Frontal cortex (tissue), 4 donors: ENCODE measurements around the gene FH. TPM values are rescaled to one million over a fixed set of nuclear protein-coding genes. Genes with fewer than 3 reads are reported as not detected.

Experiments
- DNase-seq, 2 donors: peaks; one replicate each; pipeline ENCODE4 v3.0.0; 2012; ENCODE audit warnings: low spot score in 2 of 2
- FAIRE-seq: peaks from 2 replicates; lab custom pipeline; 2012; peaks lifted over from hg19 to GRCh38; lab: Jason Lieb, UNC
- total RNA-seq: library from RNA; depleted of rRNA; stranded (reverse); fragments of >200 nt; gene quantifications from one replicate; pipeline ENCODE4 v1.2.3, GENCODE V29; 2014
- donor health status: control.
- donor health status: control.
- donor health status: control.

The FH gene
- total RNA-seq, 1 donor from 2014 or later, result 53.0 TPM

- DNase-seq, result no peak
- FAIRE-seq, result no peak
These were observed 7.6 kb upstream of the FH start for GRCh38 chr1:241527146-241527545.

- FAIRE-seq, result no peak
- no peak for DNase-seq
These were observed 5.5 kb upstream of the FH start for GRCh38 chr1:241525026-241525425.

GRCh38 chr1:241521718-241522117 lies 2.2 kb upstream of the FH start:
- FAIRE-seq (no peak), DNase-seq (no peak)

GRCh38 chr1:241520080-241520465 lies 518 bp upstream of the FH start:
- peak; percentile 31 for FAIRE-seq
- DNase-seq, result no peak

- FAIRE-seq (no peak), DNase-seq (no peak)
These were observed 863 bp downstream of the FH start for GRCh38 chr1:241518476-241519307.

GRCh38 chr1:241513378-241513777 lies 6.2 kb downstream of the FH start:
- DNase-seq (no peak), FAIRE-seq (no peak)

GRCh38 chr1:241507189-241507863 lies 12.2 kb downstream of the FH start:
- FAIRE-seq, result no peak
- DNase-seq, result no peak

- FAIRE-seq (no peak), DNase-seq (no peak)
These were observed 16.1 kb downstream of the FH start for GRCh38 chr1:241503444-241503843.

- peak; percentile 47 for FAIRE-seq
- DNase-seq, result peak in 1 of 2 donors; percentile 26
These were observed 19.6 kb downstream of the FH start for GRCh38 chr1:241499910-241500309.

- no peak for FAIRE-seq
- no peak for DNase-seq
These were observed 23.8 kb downstream of the FH start for GRCh38 chr1:241495741-241496140.

GRCh38 chr1:241488739-241489138 lies 30.8 kb downstream of the FH start:
- no peak for FAIRE-seq
- no peak for DNase-seq

GRCh38 chr1:241485554-241485992 lies 34.0 kb downstream of the FH start:
- FAIRE-seq, result no peak
- no peak for DNase-seq

- no peak for FAIRE-seq
These were observed 34.4 kb downstream of the FH start for GRCh38 chr1:241485145-241485544.

GRCh38 chr1:241482761-241483250 lies 36.7 kb downstream of the FH start:
- FAIRE-seq (no peak), DNase-seq (no peak)

More at GRCh38 chr1:241485145-241485544, 34.4 kb downstream of the FH start:
- DNase-seq, result no peak

GRCh38 chr1:241479294-241479693 lies 40.3 kb downstream of the FH start:
- FAIRE-seq, result no peak

GRCh38 chr1:241475671-241476070 lies 43.9 kb downstream of the FH start:
- DNase-seq (no peak), FAIRE-seq (no peak)

More at GRCh38 chr1:241479294-241479693, 40.3 kb downstream of the FH start:
- DNase-seq, result no peak

GRCh38 chr1:241473026-241473425 lies 46.5 kb downstream of the FH start:
- DNase-seq, result no peak
- no peak for FAIRE-seq

GRCh38 chr1:241470908-241471590 lies 48.5 kb downstream of the FH start:
- DNase-seq (no peak), FAIRE-seq (no peak)

- FAIRE-seq, result no peak
These were observed 49.2 kb downstream of the FH start for GRCh38 chr1:241470361-241470760.

GRCh38 chr1:241465673-241466072 lies 53.9 kb downstream of the FH start:
- DNase-seq (no peak), FAIRE-seq (no peak)

More at GRCh38 chr1:241470361-241470760, 49.2 kb downstream of the FH start:
- no peak for DNase-seq
